GM23248 (cell line): Measurements from ENCODE around the gene OSER1.

Experiments
- EZH2 ChIP-seq: fragments of 200-600 bp; sonication (generic); IDR thresholded peaks from 2 replicates; pipeline ENCODE4 v1.6.1; 2018; ENCODE audit warnings: antibody characterized with exemption, mild to moderate bottlenecking; ENCODE audit not compliant: insufficient read depth, poor library complexity, severe bottlenecking
- EZH2phosphoT487 ChIP-seq: fragments of 200-600 bp; sonication (generic); IDR thresholded peaks from 2 replicates; pipeline ENCODE4 v1.6.1; 2018; ENCODE audit warnings: antibody characterized with exemption, moderate library complexity, mild to moderate bottlenecking, low read depth; ENCODE audit not compliant: insufficient read depth

DNA sequence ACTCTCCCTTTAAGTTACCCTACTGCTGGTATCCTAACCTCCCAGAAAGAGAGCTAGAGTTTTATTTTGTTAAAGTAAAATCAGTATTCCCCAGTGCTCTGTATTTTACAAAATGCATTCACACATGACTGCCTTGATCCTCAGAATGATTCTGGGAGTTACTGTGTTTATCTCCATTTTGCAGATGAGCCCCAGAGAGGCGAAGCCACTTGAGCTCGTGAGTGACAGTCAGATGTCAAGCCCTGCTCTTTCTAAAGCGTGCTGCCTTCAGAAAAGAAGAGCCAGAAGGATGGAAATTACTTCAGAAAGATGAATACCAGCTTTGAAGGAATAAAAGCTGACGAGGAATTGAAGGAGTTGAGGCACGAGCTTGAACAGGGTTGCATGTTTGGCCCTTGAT, 14.1 kb upstream of the OSER1 start:
- TF ChIP-seq EZH2phosphoT487, result no peak
- no peak for TF ChIP-seq EZH2
